CD4-positive, CD25-positive, alpha-beta regulatory T cell (primary cell): ENCODE data around the gene MRPL49. TPM values are rescaled to one million over a fixed set of nuclear protein-coding genes. Genes with fewer than 3 reads are reported as not detected.
A peak's percentile ranks its signal among the peaks of the same experiment; 100 is the strongest.

Source experiments
- ATAC-seq, 2 donors: fragments of 150-1000 bp; cut with Tn5 transposase; one replicate each; pipeline ENCODE4 v1.10.0; 2021; ENCODE audit warnings: low read depth in 2 of 2, moderate number of reproducible peaks in 2 of 2, moderate library complexity in 1 of 2
- DNase-seq, 3 donors: peaks; one replicate each; pipeline versions ENCODE4 v3.0.0 to v3.0.0-alpha.2; 2012 to 2022; ENCODE audit warnings: mixed read lengths in 1 of 3
- H3K27ac ChIP-seq: one replicate; pipeline ENCODE4 v1.7.0; 2013; ENCODE audit warnings: mild to moderate bottlenecking, low read length; ENCODE audit not compliant: insufficient read depth, poor library complexity, severe bottlenecking
- H3K27me3 ChIP-seq: one replicate; pipeline ENCODE4 v1.7.0; 2013; ENCODE audit warnings: low read length; ENCODE audit not compliant: control insufficient read depth, insufficient read depth
- H3K36me3 ChIP-seq: one replicate; pipeline ENCODE4 v1.7.0; 2013; ENCODE audit warnings: mild to moderate bottlenecking, low read length, moderate library complexity; ENCODE audit not compliant: control insufficient read depth, insufficient read depth
- H3K4me1 ChIP-seq: 2 replicates; pipeline ENCODE4 v1.7.0; 2013; ENCODE audit warnings: mild to moderate bottlenecking, low read length; ENCODE audit not compliant: insufficient read depth, control insufficient read depth, poor library complexity, severe bottlenecking
- H3K4me3 ChIP-seq: one replicate; pipeline ENCODE4 v1.7.0; 2013; ENCODE audit warnings: low read depth, mild to moderate bottlenecking, low read length, moderate library complexity
- H3K9me3 ChIP-seq, 2 experiments: 1 replicate in 1 of 2; 2 replicates in 1 of 2; pipeline ENCODE4 v1.7.0; 2013; ENCODE audit warnings: low read length in 2 of 2, mild to moderate bottlenecking in 1 of 2, moderate library complexity in 1 of 2; ENCODE audit not compliant: control insufficient read depth in 2 of 2
- H3K27ac Mint-ChIP-seq, 3 donors: one replicate each; pipeline ENCODE4 v1.8.0; 2020 to 2022; ENCODE audit warnings: mild to moderate bottlenecking in 3 of 3, mixed read lengths in 3 of 3, moderate library complexity in 2 of 3
- H3K27me3 Mint-ChIP-seq: one replicate; pipeline ENCODE4 v1.8.0; 2022; ENCODE audit warnings: mild to moderate bottlenecking, mixed read lengths
- H3K36me3 Mint-ChIP-seq: one replicate; pipeline ENCODE4 v1.8.0; 2020; ENCODE audit warnings: mixed read lengths
- H3K4me1 Mint-ChIP-seq, 4 donors: one replicate each; pipeline ENCODE4 v1.8.0; 2020 to 2022; ENCODE audit warnings: mixed read lengths in 4 of 4, mild to moderate bottlenecking in 1 of 4
- H3K4me3 Mint-ChIP-seq, 4 donors: one replicate each; pipeline ENCODE4 v1.8.0; 2020 to 2022; ENCODE audit warnings: mild to moderate bottlenecking in 4 of 4, mixed read lengths in 4 of 4, moderate library complexity in 3 of 4
- H3K9me3 Mint-ChIP-seq, 7 donors: one replicate each; pipeline ENCODE4 v1.8.0; 2020 to 2022; ENCODE audit warnings: mixed read lengths in 7 of 7, mild to moderate bottlenecking in 3 of 7, moderate library complexity in 2 of 7
- polyA plus RNA-seq, 4 donors: library from polyadenylated mRNA; unstranded; fragments of 300-500 nt; fragmentation: Illumina TruSeq; gene quantifications; one replicate each; pipeline ENCODE4 v1.2.3, GENCODE V29; 2021
- total RNA-seq: library from RNA; stranded (reverse); gene quantifications from one replicate; pipeline ENCODE4 v1.2.3, GENCODE V29; 2022

Gene MRPL49
- total and polyA plus RNA-seq, 5 donors from 2014 or later, result 47.7 to 125 (median 106) TPM

DNA sequence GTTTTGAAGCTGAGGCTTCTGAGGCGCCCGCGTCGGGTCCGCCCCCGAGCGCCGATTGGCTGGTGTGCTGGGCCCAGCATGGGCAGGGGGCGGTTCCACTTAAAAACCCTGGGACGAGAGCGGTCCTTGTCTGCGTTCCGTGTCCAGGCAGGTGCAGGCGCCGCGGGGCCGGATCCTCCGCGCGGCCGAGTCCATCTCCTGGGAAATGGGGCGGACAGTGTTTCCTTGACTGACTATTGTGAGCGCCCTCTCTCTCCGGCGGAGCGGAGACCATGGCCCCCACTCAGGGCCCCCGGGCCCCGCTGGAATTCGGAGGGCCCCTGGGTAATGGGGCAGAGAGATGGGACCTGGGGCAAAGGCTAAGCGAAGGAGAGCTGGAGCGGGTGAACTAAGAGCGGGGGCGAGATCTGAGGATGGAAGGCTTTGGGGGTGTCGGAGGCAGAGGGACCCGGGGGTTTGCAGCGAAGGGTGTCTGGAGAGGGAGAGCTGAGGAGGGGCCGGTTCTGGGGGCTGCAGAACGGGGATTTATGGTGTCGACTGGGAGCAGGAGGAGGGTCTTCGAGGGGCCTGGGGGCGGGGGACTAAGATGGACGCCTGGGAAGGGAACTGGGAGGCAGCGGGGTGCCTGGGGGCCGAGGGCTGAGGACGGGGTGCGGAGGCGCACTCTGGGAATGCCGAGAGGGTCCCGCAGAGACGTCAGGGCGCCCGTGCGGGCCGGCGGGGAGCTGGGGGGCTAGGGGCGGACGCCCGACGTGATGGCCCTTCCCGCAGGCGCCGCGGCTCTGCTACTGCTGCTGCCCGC, 10.2 kb upstream of the MRPL49 start, which contains the start of gene TM7SF2:
TSS of gene TM7SF2 (plus strand) at position 129 of the 802 bp plus-strand sequence. CDS start at position 273, 144 bp downstream.
- ATAC-seq, result peak; percentile 79 to 81
- DNase-seq, result peak; percentile 92 to 97 (median 92)
- Mint-ChIP-seq H3K27ac (peak within 1 kb of the TSS; percentile 89 to 96 (median 90)), H3K4me1 (peaks cover 0 to 56% (median 25%) of the 10 kb centered on the region in 4 donors), H3K36me3 (peaks cover 4% of the 10 kb centered on the region), H3K27me3 (no peaks in the 10 kb centered on the region), H3K9me3 (no peaks in the 10 kb centered on the region), H3K4me3 (peak within 1 kb of the TSS; percentile 86 to 96 (median 89))
- no peak within 1 kb of the TSS for H3K4me3 ChIP-seq
- peaks cover 16% of the 10 kb centered on the region for H3K36me3 ChIP-seq
- H3K9me3 ChIP-seq, result no peaks in the 10 kb centered on the region
- peak within 1 kb of the TSS; percentile 69 for H3K27ac ChIP-seq
- peaks cover 48% of the 10 kb centered on the region for H3K4me1 ChIP-seq
- H3K27me3 ChIP-seq, result no peaks in the 10 kb centered on the region

- peak overlapping the region; percentile 69 for H3K27ac ChIP-seq
- Mint-ChIP-seq H3K27me3 (peaks cover 5% of the 10 kb centered on the region), H3K36me3 (peaks cover 5% of the 10 kb centered on the region), H3K9me3 (no peaks in the 10 kb centered on the region), H3K4me1 (peaks cover 1 to 60% (median 27%) of the 10 kb centered on the region in 4 donors), H3K27ac (peak overlapping the region; percentile 20 to 89 (median 86)), H3K4me3 (peak overlapping the region; percentile 71 to 91 (median 86))
- peaks cover 52% of the 10 kb centered on the region for H3K4me1 ChIP-seq
- ATAC-seq (peak; percentile 39 to 53), DNase-seq (peak; percentile 62 to 79 (median 78))
- no peak overlapping the region for H3K4me3 ChIP-seq
- H3K27me3 ChIP-seq, result no peaks in the 10 kb centered on the region
- peaks cover 14% of the 10 kb centered on the region for H3K36me3 ChIP-seq
- H3K9me3 ChIP-seq, result no peaks in the 10 kb centered on the region
These were observed 9.4 kb upstream of the MRPL49 start for GRCh38 chr11:65112546-65113360.

- peaks cover 55% of the 10 kb centered on the region for H3K4me1 ChIP-seq
These were observed 8.8 kb upstream of the MRPL49 start for GRCh38 chr11:65113361-65113756.

DNA sequence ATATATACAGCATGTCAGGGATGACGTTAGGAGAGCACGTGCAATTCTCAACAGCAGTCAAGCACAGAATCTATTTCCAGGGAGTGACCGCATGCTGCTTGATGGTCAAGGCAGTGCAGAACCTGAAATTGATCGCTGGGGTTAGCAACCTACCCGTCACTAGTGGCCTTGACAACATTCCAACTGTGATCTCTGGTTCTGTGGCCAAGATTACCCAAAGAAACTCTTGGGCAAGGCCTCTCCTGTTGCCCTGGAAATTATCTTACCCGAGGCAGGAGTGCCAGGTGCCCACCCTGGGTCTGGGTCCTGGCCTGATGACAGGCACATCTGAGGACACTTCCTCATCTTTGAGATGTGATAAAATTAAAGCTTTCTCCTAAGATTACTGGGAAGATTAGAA, 8.3 kb upstream of the MRPL49 start:
- DNase-seq, result no peak
- H3K27me3 ChIP-seq, result no peaks in the 10 kb centered on the region
- no peak overlapping the region for H3K27ac ChIP-seq
- peaks cover 17% of the 10 kb centered on the region for H3K36me3 ChIP-seq
- no peak for ATAC-seq
- Mint-ChIP-seq H3K9me3 (no peaks in the 10 kb centered on the region), H3K27ac (peak overlapping the region in 2 of 3 donors; percentile 86 to 89), H3K27me3 (peaks cover 5% of the 10 kb centered on the region), H3K4me1 (peaks cover 4 to 66% (median 32%) of the 10 kb centered on the region in 4 donors), H3K36me3 (peaks cover 13% of the 10 kb centered on the region), H3K4me3 (peak overlapping the region; percentile 27 to 91 (median 86))
- H3K9me3 ChIP-seq, result no peaks in the 10 kb centered on the region
- H3K4me3 ChIP-seq, result no peak overlapping the region
- H3K4me1 ChIP-seq, result peaks cover 55% of the 10 kb centered on the region

More at GRCh38 chr11:65113361-65113756, 8.8 kb upstream of the MRPL49 start:
- peaks cover 8% of the 10 kb centered on the region for H3K36me3 Mint-ChIP-seq
- ATAC-seq (no peak), DNase-seq (no peak)
- no peaks in the 10 kb centered on the region for H3K27me3 ChIP-seq
- no peaks in the 10 kb centered on the region for H3K9me3 Mint-ChIP-seq
- H3K4me1 Mint-ChIP-seq, result peaks cover 4 to 62% (median 30%) of the 10 kb centered on the region in 4 donors
- peaks cover 15% of the 10 kb centered on the region for H3K36me3 ChIP-seq
- H3K4me3 Mint-ChIP-seq, result peak overlapping the region; percentile 71 to 91 (median 86)
- no peak overlapping the region for H3K27ac ChIP-seq
- H3K9me3 ChIP-seq, result no peaks in the 10 kb centered on the region
- peak overlapping the region in 2 of 3 donors; percentile 86 to 89 for H3K27ac Mint-ChIP-seq
- no peak overlapping the region for H3K4me3 ChIP-seq
- peaks cover 5% of the 10 kb centered on the region for H3K27me3 Mint-ChIP-seq

GRCh38 chr11:65114538-65115171, 7.5 kb upstream of the MRPL49 start:
- Mint-ChIP-seq H3K4me1 (peaks cover 4 to 68% (median 33%) of the 10 kb centered on the region in 4 donors), H3K27me3 (peaks cover 5% of the 10 kb centered on the region), H3K4me3 (peak overlapping the region; percentile 15 to 91 (median 86)), H3K27ac (peak overlapping the region in 1 of 3 donors; percentile 32), H3K9me3 (no peaks in the 10 kb centered on the region), H3K36me3 (peaks cover 16% of the 10 kb centered on the region)
- H3K27me3 ChIP-seq, result no peaks in the 10 kb centered on the region
- ATAC-seq (no peak), DNase-seq (no peak)
- H3K36me3 ChIP-seq, result peaks cover 14% of the 10 kb centered on the region
- H3K9me3 ChIP-seq, result no peaks in the 10 kb centered on the region
- no peak overlapping the region for H3K4me3 ChIP-seq
- peaks cover 55% of the 10 kb centered on the region for H3K4me1 ChIP-seq
- H3K27ac ChIP-seq, result no peak overlapping the region

DNA sequence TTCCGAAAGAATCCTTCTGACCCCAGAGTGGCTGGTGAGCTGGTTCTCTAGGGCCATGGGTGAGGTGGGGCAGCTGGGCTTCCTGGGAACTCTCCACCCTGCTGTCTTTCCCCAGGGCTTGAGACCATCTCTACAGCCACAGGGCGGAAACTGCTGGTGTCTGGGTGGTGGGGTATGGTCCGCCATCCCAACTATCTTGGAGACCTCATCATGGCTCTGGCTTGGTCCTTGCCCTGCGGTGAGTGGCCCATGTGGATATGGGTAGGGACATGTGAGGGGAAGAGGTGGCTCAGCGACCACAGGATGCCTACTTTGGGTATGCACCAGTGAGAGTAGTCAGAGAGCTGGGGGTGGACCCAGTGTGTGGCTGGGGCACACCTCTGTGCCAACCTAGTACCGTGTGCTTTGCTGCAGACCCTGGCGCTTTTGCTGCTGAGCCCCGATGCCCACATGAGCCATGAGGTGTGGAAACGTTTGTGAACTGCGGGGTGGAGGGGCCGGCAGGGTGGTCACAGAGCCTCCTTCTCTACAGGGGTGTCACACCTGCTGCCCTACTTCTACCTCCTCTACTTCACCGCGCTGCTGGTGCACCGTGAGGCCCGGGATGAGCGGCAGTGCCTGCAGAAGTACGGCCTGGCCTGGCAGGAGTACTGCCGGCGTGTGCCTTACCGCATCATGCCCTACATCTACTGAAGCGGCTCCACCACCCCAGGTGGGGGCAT, 6.6 kb upstream of the MRPL49 start:
- Histone ChIP-seq H3K36me3 (peaks cover 20% of the 10 kb centered on the region), H3K27ac (peak overlapping the region; percentile 96), H3K4me1 (peaks cover 53% of the 10 kb centered on the region), H3K27me3 (no peaks in the 10 kb centered on the region), H3K9me3 (no peaks in the 10 kb centered on the region), H3K4me3 (no peak overlapping the region)
- Mint-ChIP-seq H3K36me3 (peaks cover 21% of the 10 kb centered on the region), H3K4me3 (peak overlapping the region; percentile 77 to 93 (median 88)), H3K27ac (peak overlapping the region; percentile 25 to 95 (median 32)), H3K4me1 (peaks cover 4 to 71% (median 29%) of the 10 kb centered on the region in 4 donors), H3K27me3 (peaks cover 5% of the 10 kb centered on the region), H3K9me3 (no peaks in the 10 kb centered on the region)
- ATAC-seq (no peak), DNase-seq (no peak)
